ENCODE measurements around the gene DIP2A.

DNA sequence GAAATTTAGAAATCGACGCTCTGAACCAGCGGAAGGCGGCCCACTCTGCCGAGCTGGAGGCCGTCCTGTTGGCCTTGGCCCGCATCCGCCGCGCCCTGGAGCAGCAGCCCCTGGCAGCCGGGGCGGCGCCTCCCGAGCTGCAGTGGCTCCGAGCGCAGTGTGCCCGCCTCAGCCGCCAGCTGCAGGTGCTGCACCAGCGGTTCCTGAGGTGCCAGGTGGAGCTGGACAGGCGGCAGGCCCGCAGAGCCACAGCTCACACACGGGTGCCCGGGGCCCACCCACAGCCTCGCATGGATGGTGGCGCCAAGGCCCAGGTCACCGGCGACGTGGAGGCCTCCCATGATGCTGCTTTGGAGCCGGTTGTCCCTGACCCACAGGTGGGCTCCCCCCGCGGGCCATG lies 47.0 kb upstream of the DIP2A start:
- TF ChIP-seq, protein P1, sequence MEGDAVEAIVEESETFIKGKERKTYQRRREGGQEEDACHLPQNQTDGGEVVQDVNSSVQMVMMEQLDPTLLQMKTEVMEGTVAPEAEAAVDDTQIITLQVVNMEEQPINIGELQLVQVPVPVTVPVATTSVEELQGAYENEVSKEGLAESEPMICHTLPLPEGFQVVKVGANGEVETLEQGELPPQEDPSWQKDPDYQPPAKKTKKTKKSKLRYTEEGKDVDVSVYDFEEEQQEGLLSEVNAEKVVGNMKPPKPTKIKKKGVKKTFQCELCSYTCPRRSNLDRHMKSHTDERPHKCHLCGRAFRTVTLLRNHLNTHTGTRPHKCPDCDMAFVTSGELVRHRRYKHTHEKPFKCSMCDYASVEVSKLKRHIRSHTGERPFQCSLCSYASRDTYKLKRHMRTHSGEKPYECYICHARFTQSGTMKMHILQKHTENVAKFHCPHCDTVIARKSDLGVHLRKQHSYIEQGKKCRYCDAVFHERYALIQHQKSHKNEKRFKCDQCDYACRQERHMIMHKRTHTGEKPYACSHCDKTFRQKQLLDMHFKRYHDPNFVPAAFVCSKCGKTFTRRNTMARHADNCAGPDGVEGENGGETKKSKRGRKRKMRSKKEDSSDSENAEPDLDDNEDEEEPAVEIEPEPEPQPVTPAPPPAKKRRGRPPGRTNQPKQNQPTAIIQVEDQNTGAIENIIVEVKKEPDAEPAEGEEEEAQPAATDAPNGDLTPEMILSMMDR (IDR thresholded peaks at IDR 0.05) = no peak
- TF ChIP-seq POLR2A (IDR thresholded peaks at IDR 0.05) = no peak
